Lower leg skin (tissue), 3 donors: ENCODE data around the gene ALDH1A2.

Experiments used
- POLR2A ChIP-seq, 2 donors: fragments of 450-650 bp; IDR thresholded peaks; one replicate each; pipeline ENCODE4 v1.6.1; 2016 to 2017; ENCODE audit warnings: antibody characterized with exemption in 2 of 2, mild to moderate bottlenecking in 1 of 2, moderate library complexity in 1 of 2
- TF ChIP-seq, protein P1 (sequence below), 3 donors: fragments of 450-650 bp; IDR thresholded peaks; one replicate each; pipeline ENCODE4 v1.5.1; 2016; ENCODE audit warnings: antibody characterized with exemption in 3 of 3, mild to moderate bottlenecking in 3 of 3, moderate library complexity in 2 of 3

DNA sequence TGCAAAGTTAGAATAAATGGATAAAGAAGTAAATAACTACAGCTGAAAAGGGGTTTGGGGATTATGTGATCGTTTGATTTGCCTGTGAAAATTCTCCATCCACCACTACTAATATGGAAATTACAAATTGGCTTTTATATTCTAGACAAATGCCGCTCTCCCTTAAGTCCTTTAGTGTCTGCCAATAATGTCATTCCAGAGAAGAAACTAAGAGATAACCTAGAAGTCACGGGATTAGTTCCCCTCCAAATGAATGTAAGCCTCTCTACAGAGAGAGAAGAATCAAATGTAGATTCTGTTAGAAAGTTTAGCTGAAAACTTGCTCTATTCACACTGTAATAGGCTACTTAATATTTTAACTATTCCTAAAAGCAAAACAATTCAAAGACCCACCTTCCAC lies 92.0 kb downstream of the ALDH1A2 start:
- TF ChIP-seq, protein P1, sequence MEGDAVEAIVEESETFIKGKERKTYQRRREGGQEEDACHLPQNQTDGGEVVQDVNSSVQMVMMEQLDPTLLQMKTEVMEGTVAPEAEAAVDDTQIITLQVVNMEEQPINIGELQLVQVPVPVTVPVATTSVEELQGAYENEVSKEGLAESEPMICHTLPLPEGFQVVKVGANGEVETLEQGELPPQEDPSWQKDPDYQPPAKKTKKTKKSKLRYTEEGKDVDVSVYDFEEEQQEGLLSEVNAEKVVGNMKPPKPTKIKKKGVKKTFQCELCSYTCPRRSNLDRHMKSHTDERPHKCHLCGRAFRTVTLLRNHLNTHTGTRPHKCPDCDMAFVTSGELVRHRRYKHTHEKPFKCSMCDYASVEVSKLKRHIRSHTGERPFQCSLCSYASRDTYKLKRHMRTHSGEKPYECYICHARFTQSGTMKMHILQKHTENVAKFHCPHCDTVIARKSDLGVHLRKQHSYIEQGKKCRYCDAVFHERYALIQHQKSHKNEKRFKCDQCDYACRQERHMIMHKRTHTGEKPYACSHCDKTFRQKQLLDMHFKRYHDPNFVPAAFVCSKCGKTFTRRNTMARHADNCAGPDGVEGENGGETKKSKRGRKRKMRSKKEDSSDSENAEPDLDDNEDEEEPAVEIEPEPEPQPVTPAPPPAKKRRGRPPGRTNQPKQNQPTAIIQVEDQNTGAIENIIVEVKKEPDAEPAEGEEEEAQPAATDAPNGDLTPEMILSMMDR (IDR thresholded peaks at IDR 0.05), result no peak
- no peak for TF ChIP-seq POLR2A (IDR thresholded peaks at IDR 0.05)
